ENCODE results near the gene VAV1. TPM values are rescaled to one million over a fixed set of nuclear protein-coding genes. Genes with fewer than 3 reads are reported as not detected.
A peak's percentile ranks its signal among the peaks of the same experiment; 100 is the strongest.

Gene VAV1
- total RNA-seq, 1 experiment from 2014 or later, result 3.0 TPM

GRCh38 chr19:6767357-6768235 lies 4.9 kb upstream of the VAV1 start, which contains the start of gene SH2D3A:
SH2D3A (minus strand) TSS chr19:6767435; CDS start chr19:6763748, 3,687 bp downstream.
- DNase-seq, result peak; percentile 99

GRCh38 chr19:6768236-6768785 lies 4.2 kb upstream of the VAV1 start:
- Histone ChIP-seq H3K27me3 (ENCODE audit: low read length) (no peaks in the 10 kb centered on the region), H2AFZ (ENCODE audit: low read length) (peak overlapping the region; percentile 76), H3K4me1 (ENCODE audit: insufficient read depth, low read length) (peaks cover 31% of the 10 kb centered on the region), H3K4me3 (ENCODE audit: low read length) (peak overlapping the region; percentile 73; the same call in 1 of the 2 replicates), H3K79me2 (ENCODE audit: low read length) (peaks cover 35% of the 10 kb centered on the region), H3K9me2 (replicated peaks; ENCODE audit: low read length) (no peaks in the 10 kb centered on the region), H3K27ac (ENCODE audit: low read length) (peak overlapping the region; percentile 23), H3K36me3 (ENCODE audit: low read depth, low read length) (peaks cover 3% of the 10 kb centered on the region), H4K20me1 (ENCODE audit: low read length) (no peaks in the 10 kb centered on the region), H3F3A (ENCODE audit: low read length, unreplicated experiment) (no peaks in the 10 kb centered on the region), H3K9ac (ENCODE audit: low read length) (peak overlapping the region; percentile 36), H3K4me2 (ENCODE audit: low read length) (peak overlapping the region; percentile 83), H3K9me3 (ENCODE audit: low read length) (no peaks in the 10 kb centered on the region)
- DNase-seq, result no peak
- ChIA-PET POLR2A (ENCODE audit: unreplicated experiment) (no interaction called here), CTCF (no interaction called here)
- intact Hi-C loops (cut with micrococcal nuclease), result no loop called here
- no TSS peak for BruUV-seq (replicated peaks)
- TF ChIP-seq CTCF (conservative IDR thresholded peaks at IDR 0.05; ENCODE audit: low read depth, low read length) (no peak), EZH2phosphoT487 (IDR thresholded peaks at IDR 0.05; ENCODE audit: borderline replicate concordance, low read length) (no peak), EZH2 (IDR thresholded peaks at IDR 0.05; ENCODE audit: low read length, unreplicated experiment) (no peak)
- ATAC-seq, result no peak

More at GRCh38 chr19:6767357-6768235, 4.9 kb upstream of the VAV1 start, which contains the start of gene SH2D3A:
- peak within 1 kb of the TSS; percentile 73 for H3K4me3 ChIP-seq (ENCODE audit: low read length)
- TF ChIP-seq EZH2 (IDR thresholded peaks at IDR 0.05; ENCODE audit: low read length, unreplicated experiment) (no peak), CTCF (conservative IDR thresholded peaks at IDR 0.05; ENCODE audit: low read depth, low read length) (no peak), EZH2phosphoT487 (IDR thresholded peaks at IDR 0.05; ENCODE audit: borderline replicate concordance, low read length) (no peak)
- ATAC-seq, result peak; percentile 76
- intact Hi-C loops (cut with micrococcal nuclease), result loop anchor here (1.0 to 2.0 kb wide), 3 partner anchors 30 to 96 kb away; partner anchors contain the start of gene GPR108
- no peaks in the 10 kb centered on the region for H3K9me3 ChIP-seq (ENCODE audit: low read length)
- no TSS peak for BruUV-seq (replicated peaks)
- H3K36me3 ChIP-seq (ENCODE audit: low read depth, low read length), result peaks cover 5% of the 10 kb centered on the region
- peak within 1 kb of the TSS; percentile 95 for H3K27ac ChIP-seq (ENCODE audit: low read length)
- POLR2A ChIA-PET (ENCODE audit: unreplicated experiment), result no interaction called here
- peaks cover 42% of the 10 kb centered on the region for H3K79me2 ChIP-seq (ENCODE audit: low read length)
- H3K4me1 ChIP-seq (ENCODE audit: insufficient read depth, low read length), result peaks cover 31% of the 10 kb centered on the region
- peak within 1 kb of the TSS; percentile 76 for H2AFZ ChIP-seq (ENCODE audit: low read length)
- peak within 1 kb of the TSS; percentile 88 for H3K9ac ChIP-seq (ENCODE audit: low read length)
- H3K4me2 ChIP-seq (ENCODE audit: low read length), result peak within 1 kb of the TSS; percentile 83
- H3K9me2 ChIP-seq (replicated peaks; ENCODE audit: low read length), result no peaks in the 10 kb centered on the region
- CTCF ChIA-PET, result no interaction called here
- H3K27me3 ChIP-seq (ENCODE audit: low read length), result no peaks in the 10 kb centered on the region
- no peaks in the 10 kb centered on the region for H4K20me1 ChIP-seq (ENCODE audit: low read length)
- no peaks in the 10 kb centered on the region for H3F3A ChIP-seq (ENCODE audit: low read length, unreplicated experiment)
